PC-3 (cell line): ENCODE data around the gene TBX3. TPM values are rescaled to one million over a fixed set of nuclear protein-coding genes. Genes with fewer than 3 reads are reported as not detected.

Experiments used
- ATAC-seq: fragments of 200-7000 bp; cut with Tn5 transposase; 2 replicates; pipeline ENCODE4 v1.9.1; 2020; ENCODE audit warnings: mild to moderate bottlenecking, moderate library complexity
- BruUV-seq: library from RNA; stranded (reverse); fragments of 400-500 nt; replicated peaks from 2 replicates; lab custom pipeline; 2021; lab: Mats Ljungman, UMichigan
- CTCF ChIA-PET: fragments of 300-600 bp; sonication (Branson Sonifier 250); formaldehyde crosslinking; loops from one replicate; lab custom pipeline; 2022; ENCODE audit warnings: antibody characterized with exemption; lab: Charles Lee
- POLR2A ChIA-PET: fragments of 300-600 bp; sonication (Branson Sonifier 250); formaldehyde crosslinking; loops from one replicate; lab custom pipeline; 2022; ENCODE audit warnings: antibody characterized with exemption; ENCODE audit not compliant: unreplicated experiment; lab: Charles Lee
- DNase-seq: peaks from one replicate; pipeline ENCODE4 v3.0.0-alpha.2; 2015
- H2AFZ ChIP-seq: fragments of 300-600 bp; sonication (generic); 2 replicates; pipeline ENCODE4 v1.6.0; 2016; ENCODE audit warnings: antibody characterized with exemption, low read length
- H3F3A ChIP-seq: fragments of 300-600 bp; sonication (generic); one replicate; pipeline ENCODE4 v1.6.0; 2017; ENCODE audit warnings: antibody characterized with exemption, low read length, control low read depth, mild to moderate bottlenecking; ENCODE audit not compliant: unreplicated experiment
- H3K27ac ChIP-seq: fragments of 300-600 bp; sonication (generic); 2 replicates; pipeline ENCODE4 v1.5.1; 2016; ENCODE audit warnings: mild to moderate bottlenecking, low read length
- H3K27me3 ChIP-seq: fragments of 300-600 bp; sonication (generic); 2 replicates; pipeline ENCODE4 v1.6.1; 2016; ENCODE audit warnings: low read length, mixed read lengths
- H3K36me3 ChIP-seq: fragments of 300-600 bp; sonication (generic); 2 replicates; pipeline ENCODE4 v1.6.1; 2016; ENCODE audit warnings: low read depth, mixed run types, low read length, mixed read lengths
- H3K4me1 ChIP-seq: fragments of 300-600 bp; sonication (generic); 2 replicates; pipeline ENCODE4 v1.5.1; 2016; ENCODE audit warnings: low read length; ENCODE audit not compliant: insufficient read depth
- H3K4me2 ChIP-seq: fragments of 300-600 bp; sonication (generic); 2 replicates; pipeline ENCODE4 v1.6.0; 2016; ENCODE audit warnings: low read length
- H3K4me3 ChIP-seq: fragments of 300-600 bp; sonication (generic); 2 replicates; pipeline ENCODE4 v1.5.1; 2016; ENCODE audit warnings: mild to moderate bottlenecking, low read length, mixed read lengths
- H3K79me2 ChIP-seq: fragments of 300-600 bp; sonication (generic); 2 replicates; pipeline ENCODE4 v1.6.1; 2017; ENCODE audit warnings: low read length, mixed read lengths
- H3K9ac ChIP-seq: fragments of 300-600 bp; sonication (generic); 2 replicates; pipeline ENCODE4 v1.6.0; 2016; ENCODE audit warnings: mild to moderate bottlenecking, low read length
- H3K9me2 ChIP-seq: fragments of 300-600 bp; sonication (generic); replicated peaks from 2 replicates; pipeline ENCODE4 v1.6.1; 2016; ENCODE audit warnings: mixed run types, low read length, mixed read lengths
- H3K9me3 ChIP-seq: fragments of 300-600 bp; sonication (generic); 2 replicates; pipeline ENCODE4 v1.6.1; 2016; ENCODE audit warnings: low read length, mixed read lengths
- H4K20me1 ChIP-seq: fragments of 300-600 bp; sonication (generic); 2 replicates; pipeline ENCODE4 v1.6.1; 2016; ENCODE audit warnings: low read length, mixed read lengths
- EZH2 ChIP-seq: fragments of 300-600 bp; sonication (generic); IDR thresholded peaks from one replicate; pipeline ENCODE4 v1.6.1; 2017; ENCODE audit warnings: antibody characterized with exemption, mild to moderate bottlenecking, low read length; ENCODE audit not compliant: unreplicated experiment
- EZH2phosphoT487 ChIP-seq: fragments of 300-600 bp; sonication (generic); IDR thresholded peaks from 2 replicates; pipeline ENCODE4 v1.6.1; 2018; ENCODE audit warnings: mild to moderate bottlenecking, antibody characterized with exemption, low read length, borderline replicate concordance
- intact Hi-C: fragments of 100-400 bp; cut with micrococcal nuclease; formaldehyde crosslinking; loops from 2 replicates; pipeline ENCODE4 v1.9.0; 2023
- total RNA-seq: library from RNA; depleted of rRNA; stranded (reverse); fragments of >200 nt; gene quantifications from 2 replicates; pipeline ENCODE4 v1.2.3, GENCODE V29; 2014
- TF ChIP-seq, protein P1 (sequence below): fragments of 300-600 bp; sonication (generic); conservative IDR thresholded peaks from 2 replicates; pipeline ENCODE4 v1.5.1; 2017; ENCODE audit warnings: antibody characterized with exemption, low read depth, mild to moderate bottlenecking, low read length

TBX3 gene
- total RNA-seq, 1 experiment from 2014 or later = 89.4 TPM

- H3K27ac ChIP-seq = no peak overlapping the region
- ChIA-PET CTCF (no interaction called here), POLR2A (no interaction called here)
- TF ChIP-seq, protein P1, sequence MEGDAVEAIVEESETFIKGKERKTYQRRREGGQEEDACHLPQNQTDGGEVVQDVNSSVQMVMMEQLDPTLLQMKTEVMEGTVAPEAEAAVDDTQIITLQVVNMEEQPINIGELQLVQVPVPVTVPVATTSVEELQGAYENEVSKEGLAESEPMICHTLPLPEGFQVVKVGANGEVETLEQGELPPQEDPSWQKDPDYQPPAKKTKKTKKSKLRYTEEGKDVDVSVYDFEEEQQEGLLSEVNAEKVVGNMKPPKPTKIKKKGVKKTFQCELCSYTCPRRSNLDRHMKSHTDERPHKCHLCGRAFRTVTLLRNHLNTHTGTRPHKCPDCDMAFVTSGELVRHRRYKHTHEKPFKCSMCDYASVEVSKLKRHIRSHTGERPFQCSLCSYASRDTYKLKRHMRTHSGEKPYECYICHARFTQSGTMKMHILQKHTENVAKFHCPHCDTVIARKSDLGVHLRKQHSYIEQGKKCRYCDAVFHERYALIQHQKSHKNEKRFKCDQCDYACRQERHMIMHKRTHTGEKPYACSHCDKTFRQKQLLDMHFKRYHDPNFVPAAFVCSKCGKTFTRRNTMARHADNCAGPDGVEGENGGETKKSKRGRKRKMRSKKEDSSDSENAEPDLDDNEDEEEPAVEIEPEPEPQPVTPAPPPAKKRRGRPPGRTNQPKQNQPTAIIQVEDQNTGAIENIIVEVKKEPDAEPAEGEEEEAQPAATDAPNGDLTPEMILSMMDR = no peak
- TF ChIP-seq EZH2phosphoT487 (no peak), EZH2 (no peak)
- H3K27me3 ChIP-seq = no peaks in the 10 kb centered on the region
- DNase-seq (no peak), ATAC-seq (no peak)
- H3K36me3 ChIP-seq = no peaks in the 10 kb centered on the region
- peaks cover 31% of the 10 kb centered on the region for H3K4me1 ChIP-seq
- peak overlapping the region; percentile 87; the same call in 1 of the 2 replicates for H3K9ac ChIP-seq
- peak overlapping the region; percentile 94 for H2AFZ ChIP-seq
- H3K9me3 ChIP-seq = no peaks in the 10 kb centered on the region
- no peaks in the 10 kb centered on the region for H3K9me2 ChIP-seq
- peaks cover 33% of the 10 kb centered on the region for H3K79me2 ChIP-seq
- intact Hi-C loops = loop anchor here (2.0 kb wide), 2 partner anchors 75 to 119 kb away; no protein-coding TSS in a partner anchor
- no peaks in the 10 kb centered on the region for H4K20me1 ChIP-seq
- peak overlapping the region; percentile 81 for H3K4me3 ChIP-seq
- no peaks in the 10 kb centered on the region for H3F3A ChIP-seq
- H3K4me2 ChIP-seq = peak overlapping the region; percentile 96
- no TSS peak for BruUV-seq
Measured at GRCh38 chr12:114693532-114693931, 9.6 kb upstream of the TBX3 start.

GRCh38 chr12:114693059-114693531 is 9.1 kb upstream of the TBX3 start:
- CTCF ChIA-PET = no interaction called here
- Histone ChIP-seq H3K9ac (peak overlapping the region; percentile 87), H3K4me1 (peaks cover 31% of the 10 kb centered on the region), H3K9me3 (no peaks in the 10 kb centered on the region), H3K79me2 (peaks cover 33% of the 10 kb centered on the region), H2AFZ (peak overlapping the region; percentile 94), H4K20me1 (no peaks in the 10 kb centered on the region), H3K27ac (peak overlapping the region; percentile 53), H3K4me2 (peak overlapping the region; percentile 96), H3K4me3 (peak overlapping the region; percentile 81), H3K36me3 (no peaks in the 10 kb centered on the region), H3F3A (no peaks in the 10 kb centered on the region), H3K9me2 (no peaks in the 10 kb centered on the region), H3K27me3 (no peaks in the 10 kb centered on the region)
- DNase-seq (no peak), ATAC-seq (peak; percentile 3; the same call in 1 of the 2 replicates)
- TF ChIP-seq, protein P1 = 0 out of 2 replicates have a peak, but pooled peaks have one; percentile 7
- no peak for TF ChIP-seq EZH2phosphoT487
- intact Hi-C loops = loop anchor here (2.0 kb wide), 2 partner anchors 76 to 120 kb away; no protein-coding TSS in a partner anchor
- no TSS peak for BruUV-seq
- POLR2A ChIA-PET = no interaction called here
